ENCODE measurements around the gene RAP1GAP. TPM values are rescaled to one million over a fixed set of nuclear protein-coding genes. Genes with fewer than 3 reads are reported as not detected.

Gene RAP1GAP
- polyA plus RNA-seq, 2 of the 4 experiments (the other 2 are of a cell fraction) = 5.4 to 16.7 TPM

Other genes starting within 250 kb of the RAP1GAP start
- gene NBPF3, start 229.2 kb downstream of the RAP1GAP start, polyA plus RNA-seq (2011; rRNA removed) = 8.5 and 10.8 TPM in 2 replicates
- 6.4 to 7.4 TPM (median 6.6 TPM) in 3 replicates for gene NBPF3, start 229.2 kb downstream of the RAP1GAP start, polyA plus RNA-seq (2017; fragmentation: RNase III; extraction: RNeasy Plus Mini Kit Qiagen cat#74134 plus additional on column Dnase treatment)
- 0.06 and 0.19 TPM in 2 replicates for gene ALPL, start 159.9 kb downstream of the RAP1GAP start, polyA plus RNA-seq (2011; rRNA removed)
- gene ALPL, start 159.9 kb downstream of the RAP1GAP start, polyA plus RNA-seq (2017; fragmentation: RNase III; extraction: RNeasy Plus Mini Kit Qiagen cat#74134 plus additional on column Dnase treatment) = 0.13 to 0.31 TPM (median 0.14 TPM) in 3 replicates
- gene USP48, start 113.8 kb upstream of the RAP1GAP start, polyA plus RNA-seq (2011; rRNA removed) = 26.6 and 27.4 TPM in 2 replicates
- gene USP48, start 113.8 kb upstream of the RAP1GAP start, polyA plus RNA-seq (2017; fragmentation: RNase III; extraction: RNeasy Plus Mini Kit Qiagen cat#74134 plus additional on column Dnase treatment) = 22.4 to 23.8 TPM (median 22.8 TPM) in 3 replicates
- gene LDLRAD2, start 142.9 kb upstream of the RAP1GAP start, polyA plus RNA-seq (2011; rRNA removed) = not detected in 2 replicates
- 0.03 to 0.08 TPM (median 0.05 TPM) in 3 replicates for gene LDLRAD2, start 142.9 kb upstream of the RAP1GAP start, polyA plus RNA-seq (2017; fragmentation: RNase III; extraction: RNeasy Plus Mini Kit Qiagen cat#74134 plus additional on column Dnase treatment)

Data from A549 (cell line).